Glomerular visceral epithelial cell (primary cell): ENCODE results near the gene EVL.
A peak's percentile ranks its signal among the peaks of the same experiment; 100 is the strongest.

Source experiments
- DNase-seq: peaks from one replicate; pipeline ENCODE4 v3.0.0-alpha.2; 2016; ENCODE audit errors: extremely low spot score

The EVL gene

DNA sequence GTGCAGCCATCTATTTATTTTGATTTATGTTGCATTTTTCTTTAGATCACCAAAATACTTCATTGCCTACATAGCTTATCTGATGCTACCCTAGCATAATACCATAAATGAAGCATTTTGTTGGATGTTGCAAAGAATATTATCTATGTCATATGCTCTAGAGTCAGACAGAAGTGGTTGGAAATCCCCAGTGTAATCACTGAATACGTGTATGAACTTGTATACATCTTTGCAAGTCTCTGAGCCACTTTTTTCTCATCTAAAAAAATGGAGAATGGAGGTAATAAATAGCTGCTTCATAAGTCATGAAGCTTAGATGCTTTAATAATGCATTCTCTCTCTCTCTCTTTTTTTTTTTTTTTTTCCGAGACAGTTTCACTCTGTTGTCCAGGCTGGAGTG, 18.5 kb downstream of the EVL start:
- DNase-seq, result no peak

DNA sequence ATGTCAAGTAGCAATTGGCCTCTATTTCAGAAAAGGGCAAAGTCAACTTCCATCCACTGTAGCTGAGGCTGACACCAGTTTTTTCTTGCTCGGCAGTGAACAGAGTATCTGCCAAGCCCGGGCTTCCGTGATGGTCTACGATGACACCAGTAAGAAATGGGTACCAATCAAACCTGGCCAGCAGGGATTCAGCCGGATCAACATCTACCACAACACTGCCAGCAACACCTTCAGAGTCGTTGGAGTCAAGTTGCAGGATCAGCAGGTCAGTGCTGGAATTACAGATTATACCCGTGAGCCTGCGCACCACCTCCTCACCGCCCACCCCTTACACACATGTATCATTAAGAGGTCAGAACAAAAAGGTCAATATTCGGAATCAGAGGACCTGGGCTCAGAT, 19.4 kb downstream of the EVL start:
- no peak for DNase-seq

DNA sequence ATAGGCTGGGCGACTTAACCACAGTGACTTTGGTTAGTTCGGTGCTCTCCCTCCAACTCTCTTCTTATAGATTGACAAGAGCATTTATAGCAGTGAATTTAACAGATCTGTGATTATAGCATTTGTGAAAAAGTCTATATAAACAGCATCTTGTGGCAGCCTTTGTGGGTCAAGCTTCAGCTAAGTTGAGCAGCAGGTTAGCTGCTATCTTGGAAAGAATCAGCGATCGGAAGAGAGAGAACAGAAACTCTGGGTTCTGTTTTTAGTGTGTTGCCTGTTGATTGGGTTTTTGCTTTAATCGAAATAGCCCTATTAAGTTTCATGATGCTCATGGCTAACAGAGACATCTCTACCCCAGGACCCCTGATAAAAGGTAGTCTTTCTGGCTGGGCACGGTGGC, 20.2 kb downstream of the EVL start:
- no peak for DNase-seq

DNA sequence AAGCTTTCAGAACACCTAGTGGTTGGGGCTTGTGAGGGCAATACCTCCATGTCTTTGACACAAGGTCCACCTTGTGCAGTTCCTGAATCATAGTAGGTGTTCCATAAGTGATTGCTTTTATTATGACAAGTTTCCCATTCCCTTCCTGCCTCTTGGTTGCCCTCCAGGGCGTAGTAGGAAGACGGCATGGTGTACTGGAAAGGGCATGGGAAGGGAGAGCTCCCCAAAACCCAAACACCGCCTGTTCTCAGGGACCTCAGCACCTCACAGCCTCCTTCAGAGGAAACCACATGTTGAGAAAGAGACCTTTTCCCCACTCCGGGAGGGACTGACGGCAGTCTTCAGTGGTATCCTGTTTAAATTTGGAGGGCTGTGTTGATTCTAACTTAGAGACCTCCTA, 21.1 kb downstream of the EVL start:
- DNase-seq, result no peak

DNA sequence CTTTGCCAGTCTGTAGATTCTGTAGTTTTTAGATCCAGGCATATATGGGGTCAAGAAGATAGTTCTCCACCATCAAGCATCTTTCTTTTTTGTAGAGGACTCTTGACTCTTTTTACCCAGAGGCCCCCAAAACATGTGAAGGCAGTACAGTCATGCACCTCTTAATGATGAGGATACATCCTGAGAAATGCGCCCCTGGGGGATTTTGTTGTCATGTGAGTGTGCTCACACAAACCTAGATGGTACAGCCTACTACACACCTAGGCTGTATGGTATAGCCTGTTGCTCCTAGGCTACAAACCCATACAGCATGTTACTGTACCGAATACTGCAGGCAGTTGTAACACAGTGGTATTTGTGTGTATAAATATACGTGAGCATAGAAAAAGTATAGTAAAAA, 23.0 kb downstream of the EVL start:
- DNase-seq, result no peak

DNA sequence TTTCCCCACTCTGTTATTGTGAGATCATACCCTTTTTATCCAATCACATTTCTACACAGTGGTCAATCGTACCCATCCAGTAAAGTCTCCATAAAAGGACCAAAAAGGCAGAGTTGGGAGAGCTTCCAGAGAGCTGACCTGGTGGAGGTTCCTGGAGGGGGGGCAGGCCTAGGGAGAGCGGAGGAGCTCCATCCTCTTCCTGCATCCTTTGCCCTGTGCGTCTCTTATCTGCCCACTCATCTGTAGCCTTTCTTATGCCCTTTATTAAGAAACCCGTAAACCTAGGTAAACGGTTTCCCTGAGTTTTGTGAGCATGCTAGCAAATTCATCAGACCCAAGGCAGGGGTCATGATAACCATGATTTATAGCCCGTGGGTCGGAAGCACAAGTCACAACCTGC, 26.2 kb downstream of the EVL start:
- DNase-seq, result no peak

DNA sequence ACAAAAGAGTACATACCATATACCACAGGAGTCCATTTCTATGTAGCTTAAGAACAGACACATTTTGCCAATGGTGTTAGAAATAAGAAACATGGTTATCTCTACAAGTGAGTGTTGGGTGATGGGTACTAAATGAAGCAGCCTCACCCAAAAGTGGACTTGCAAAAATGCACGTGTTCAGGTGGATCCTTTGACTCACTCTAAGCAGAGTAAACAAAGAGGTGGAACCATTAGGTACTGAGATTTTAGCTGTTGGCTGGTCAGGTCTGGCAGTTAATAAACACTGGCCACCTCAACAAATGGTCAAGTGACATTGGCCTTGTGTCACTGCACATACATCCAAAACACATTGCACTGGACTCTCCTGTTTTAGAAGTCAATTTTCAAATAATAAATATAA, 27.6 kb downstream of the EVL start:
- no peak for DNase-seq

DNA sequence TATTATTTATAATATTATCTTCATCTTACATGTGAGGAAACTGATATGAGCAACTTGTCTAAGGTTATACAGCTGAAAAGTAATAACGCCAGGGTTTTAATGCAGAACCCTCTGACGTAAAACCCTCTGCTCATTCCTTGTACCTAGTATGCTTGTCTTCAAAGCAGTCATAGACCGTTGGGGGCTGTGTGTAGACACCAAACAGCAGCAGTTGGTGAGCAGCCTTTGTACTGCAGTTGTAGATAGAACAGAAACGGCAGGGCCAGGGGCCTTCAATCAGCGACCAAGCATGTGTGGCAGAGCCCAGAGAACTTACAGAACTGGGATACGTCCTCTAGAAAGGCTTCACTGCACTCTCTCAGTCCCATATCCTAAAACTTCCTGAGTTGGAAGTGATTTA, 28.1 kb downstream of the EVL start:
- no peak for DNase-seq

DNA sequence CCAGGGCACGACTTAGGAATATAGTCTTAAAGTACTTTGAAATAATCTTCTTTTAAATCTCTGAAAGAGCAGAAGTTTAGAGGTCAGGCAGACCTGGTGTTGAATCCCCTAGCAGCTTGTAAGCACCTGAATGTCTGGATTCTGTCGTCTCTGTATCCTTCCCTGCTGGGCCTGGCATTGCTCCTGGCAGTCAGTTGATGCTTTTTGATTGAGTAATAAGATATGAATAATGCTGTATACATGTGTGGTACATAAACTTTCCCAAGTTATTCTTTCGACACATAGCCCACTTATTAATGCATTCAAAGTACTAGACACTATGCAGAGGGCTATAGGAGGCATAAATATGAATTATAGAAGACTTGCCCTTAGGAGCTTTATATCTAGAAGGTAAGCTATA, 31.4 kb downstream of the EVL start:
- DNase-seq, result no peak

DNA sequence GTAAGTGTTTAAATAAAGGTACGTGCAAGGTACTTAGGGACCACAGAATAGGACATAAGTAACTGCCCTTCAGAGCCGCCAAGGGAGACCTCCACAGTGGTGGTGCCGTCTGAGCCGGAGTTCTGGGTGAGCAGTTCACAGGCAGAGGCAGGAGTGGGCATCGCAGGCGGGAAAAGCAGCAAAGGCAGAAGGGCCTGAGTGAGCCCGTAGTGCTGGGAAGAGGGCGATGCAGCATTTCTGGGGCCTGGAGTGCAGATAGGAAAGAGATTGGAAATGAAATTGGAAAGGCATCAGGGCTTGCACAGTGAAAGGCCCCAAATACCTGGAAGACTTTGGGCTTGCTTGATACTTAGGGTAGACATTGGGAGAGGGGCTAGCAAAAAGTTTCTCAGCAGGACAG, 32.9 kb downstream of the EVL start:
- DNase-seq, result no peak

DNA sequence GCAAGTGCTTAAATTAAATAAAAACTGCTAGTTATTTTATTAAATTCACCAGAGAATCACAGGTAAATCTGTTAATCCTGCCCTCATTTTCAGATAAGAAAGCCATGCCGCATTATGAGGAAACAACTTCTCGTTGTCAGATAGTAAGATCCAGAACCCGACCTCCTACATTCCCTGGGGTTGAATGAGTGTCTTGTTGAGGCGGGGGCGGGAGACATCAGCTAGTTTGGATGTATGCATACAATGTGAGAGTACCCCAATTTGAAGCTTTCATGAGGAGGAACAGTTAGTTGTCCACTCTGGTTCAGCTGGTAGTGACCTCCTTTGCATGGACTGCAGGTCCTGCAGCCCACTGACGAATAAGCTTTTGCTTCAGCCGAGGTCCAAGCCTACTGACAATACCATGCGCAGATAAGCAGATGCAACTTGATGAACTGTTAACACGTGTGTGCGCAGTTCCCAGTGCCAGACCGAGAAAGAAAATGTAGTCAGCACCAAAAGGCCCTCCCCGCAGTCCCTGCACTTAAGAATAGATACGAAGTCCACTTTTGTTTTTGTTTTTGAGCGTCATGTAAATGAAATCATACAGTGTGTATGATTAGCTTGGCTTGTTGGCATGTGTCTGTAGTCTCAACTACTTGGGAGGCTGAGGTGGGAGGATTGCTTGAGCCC, 34.9 kb downstream of the EVL start:
- no peak for DNase-seq

DNA sequence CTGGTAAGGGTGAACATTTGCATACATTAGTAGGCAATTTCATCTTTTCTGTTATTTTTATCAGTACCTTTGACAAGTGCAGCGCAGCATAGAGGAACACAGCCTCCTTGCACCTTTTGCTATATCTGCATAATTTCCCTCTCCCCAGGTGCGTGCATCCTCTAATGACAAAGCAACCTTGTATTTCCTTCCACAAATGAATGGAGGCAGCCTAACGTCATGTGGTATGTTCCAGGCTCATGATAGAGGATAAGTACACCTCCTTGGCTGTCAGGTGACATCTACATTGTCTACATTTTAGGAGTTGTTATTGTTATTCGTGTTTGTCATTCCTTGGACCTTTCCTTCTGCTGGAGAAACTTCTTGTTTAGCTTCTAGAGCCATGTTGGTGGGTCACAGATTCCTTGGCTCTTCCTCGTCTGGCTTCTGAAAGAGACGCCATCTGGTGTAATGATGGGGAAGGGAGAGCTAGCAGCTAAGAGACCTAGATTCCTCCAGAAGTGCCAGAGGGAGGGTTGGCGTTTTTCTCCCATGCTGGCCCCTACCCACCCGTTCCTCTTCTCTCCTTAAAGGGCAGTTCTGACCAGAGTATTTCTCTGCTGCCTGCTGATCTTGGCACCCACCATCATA, 37.0 kb downstream of the EVL start:
- no peak for DNase-seq

DNA sequence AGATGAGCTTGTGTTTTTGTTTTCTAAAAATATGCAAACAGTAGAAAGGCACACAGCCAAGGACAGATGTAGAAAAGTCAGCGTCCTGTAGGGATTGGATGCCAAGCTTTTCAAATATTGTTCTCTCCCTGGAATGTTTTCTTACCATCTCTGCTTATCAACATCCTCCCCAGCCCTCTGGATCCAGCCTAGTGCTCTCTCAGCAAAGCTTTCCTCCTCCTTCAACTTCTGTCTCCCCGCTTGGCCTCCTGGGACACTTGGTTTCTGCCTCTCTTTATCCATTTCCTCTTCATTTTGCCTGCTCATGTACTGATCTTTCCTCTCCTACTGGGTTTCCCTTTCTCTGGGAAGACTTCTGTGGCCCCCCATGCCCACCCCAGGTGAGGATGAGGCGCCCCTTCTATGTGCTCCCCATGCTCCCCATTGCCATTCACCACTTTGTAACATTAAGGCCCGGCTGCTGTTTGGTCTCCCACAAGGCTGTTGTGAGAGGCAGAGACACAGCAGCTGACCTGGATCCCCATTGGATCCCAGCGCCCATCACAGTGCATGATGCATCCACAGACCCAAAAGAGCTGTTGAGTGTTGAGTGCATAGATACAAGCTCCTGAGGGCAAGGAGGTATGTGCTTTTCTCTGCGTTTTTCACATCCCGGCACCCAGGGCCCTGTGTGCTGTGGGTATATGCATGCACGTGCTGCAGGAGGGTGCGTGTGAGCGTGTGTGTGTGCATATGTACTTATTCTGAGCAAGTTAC, 38.2 kb downstream of the EVL start:
- DNase-seq, result no peak

DNA sequence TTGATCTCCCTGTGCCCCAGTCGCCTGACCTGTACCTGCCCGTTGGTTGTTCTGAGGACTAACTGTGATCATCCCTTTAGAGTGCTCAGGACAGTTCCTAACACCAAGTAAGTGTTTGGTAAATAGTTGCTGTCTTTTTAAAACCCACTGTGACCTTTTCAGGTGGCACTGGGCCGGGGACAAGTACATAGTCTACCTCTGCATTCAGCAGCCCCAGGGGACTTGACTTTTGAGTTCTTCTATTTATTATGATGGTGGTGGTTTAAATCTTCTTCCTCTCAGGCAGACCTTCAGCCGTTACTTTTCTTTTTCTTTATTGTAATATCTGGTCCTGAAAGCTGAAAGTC, 38.8 kb downstream of the EVL start:
- no peak for DNase-seq

DNA sequence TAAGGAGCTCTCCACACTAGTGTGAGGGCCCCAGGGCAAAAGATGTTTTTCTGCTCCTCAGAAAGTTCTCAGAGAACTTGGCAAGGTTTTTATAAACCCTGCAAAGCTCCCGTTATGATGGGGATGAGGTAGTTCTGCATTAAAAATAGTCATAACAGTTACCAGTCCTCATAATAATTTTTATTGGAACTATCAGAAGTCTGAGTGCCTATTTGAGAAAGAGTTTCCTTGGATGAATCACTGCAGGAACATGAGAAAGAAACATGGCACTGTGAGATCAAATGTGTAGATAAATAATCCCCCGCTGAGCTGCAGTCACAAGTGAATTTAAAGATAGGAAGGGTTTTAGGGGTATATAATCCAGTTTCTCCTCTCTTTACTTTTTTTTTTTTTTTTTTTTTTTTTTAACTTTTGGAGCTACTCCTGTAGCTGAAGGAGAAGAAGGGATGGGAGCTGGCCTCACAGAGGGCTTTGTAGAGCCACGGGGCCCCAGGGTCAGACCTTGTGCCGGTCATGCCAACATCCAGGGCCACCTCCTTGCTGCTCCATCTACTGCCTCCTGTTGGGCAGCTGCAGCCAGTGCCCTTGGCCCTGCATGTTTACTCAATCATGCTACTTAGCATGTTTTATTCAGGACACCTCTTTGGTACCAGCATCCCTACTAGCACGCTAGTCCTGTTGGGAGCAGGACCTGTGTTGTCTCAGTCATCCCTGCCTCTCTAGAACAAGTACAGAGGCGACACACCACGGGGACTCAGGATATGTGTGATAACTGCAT, 39.5 kb downstream of the EVL start:
- no peak for DNase-seq

DNA sequence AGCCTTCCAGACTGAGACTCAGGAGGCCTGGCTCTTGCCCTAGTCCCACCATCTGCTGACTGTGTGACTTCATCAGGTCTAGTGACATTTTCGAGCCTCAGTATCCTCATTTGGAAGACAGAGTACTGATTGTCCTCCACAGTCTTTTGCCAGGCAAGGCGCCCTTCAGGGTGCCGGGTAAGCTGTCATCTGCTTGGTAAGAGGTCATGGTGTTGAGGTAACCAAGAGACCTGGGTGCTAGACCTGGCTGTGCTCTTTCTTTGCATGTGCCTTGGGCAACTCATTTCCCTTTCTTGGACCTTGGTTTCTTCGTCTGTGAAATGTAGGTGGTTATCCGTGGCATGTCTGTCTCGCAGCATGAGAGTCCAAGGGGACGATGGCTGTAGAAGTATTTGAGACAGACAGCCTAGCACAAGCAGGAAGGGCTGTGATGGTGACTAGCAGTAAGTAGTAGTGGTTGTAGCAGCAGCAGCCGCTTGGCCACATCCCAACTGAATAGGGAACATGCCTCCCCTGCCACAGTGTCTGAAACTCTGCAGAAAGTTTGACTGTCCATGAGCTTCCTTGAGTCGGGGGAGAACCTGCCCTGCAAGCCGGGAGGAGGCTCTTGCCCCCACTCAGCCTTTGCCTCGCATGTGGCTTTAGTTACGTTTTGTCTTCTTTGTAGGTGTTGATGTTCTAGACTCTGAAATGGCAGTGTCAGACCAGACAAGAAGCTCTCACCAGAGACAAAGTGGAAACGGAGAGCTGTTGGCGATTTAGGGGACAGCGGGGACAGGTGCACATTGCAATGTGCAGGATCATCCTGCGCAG, 40.3 kb downstream of the EVL start:
- no peak for DNase-seq

DNA sequence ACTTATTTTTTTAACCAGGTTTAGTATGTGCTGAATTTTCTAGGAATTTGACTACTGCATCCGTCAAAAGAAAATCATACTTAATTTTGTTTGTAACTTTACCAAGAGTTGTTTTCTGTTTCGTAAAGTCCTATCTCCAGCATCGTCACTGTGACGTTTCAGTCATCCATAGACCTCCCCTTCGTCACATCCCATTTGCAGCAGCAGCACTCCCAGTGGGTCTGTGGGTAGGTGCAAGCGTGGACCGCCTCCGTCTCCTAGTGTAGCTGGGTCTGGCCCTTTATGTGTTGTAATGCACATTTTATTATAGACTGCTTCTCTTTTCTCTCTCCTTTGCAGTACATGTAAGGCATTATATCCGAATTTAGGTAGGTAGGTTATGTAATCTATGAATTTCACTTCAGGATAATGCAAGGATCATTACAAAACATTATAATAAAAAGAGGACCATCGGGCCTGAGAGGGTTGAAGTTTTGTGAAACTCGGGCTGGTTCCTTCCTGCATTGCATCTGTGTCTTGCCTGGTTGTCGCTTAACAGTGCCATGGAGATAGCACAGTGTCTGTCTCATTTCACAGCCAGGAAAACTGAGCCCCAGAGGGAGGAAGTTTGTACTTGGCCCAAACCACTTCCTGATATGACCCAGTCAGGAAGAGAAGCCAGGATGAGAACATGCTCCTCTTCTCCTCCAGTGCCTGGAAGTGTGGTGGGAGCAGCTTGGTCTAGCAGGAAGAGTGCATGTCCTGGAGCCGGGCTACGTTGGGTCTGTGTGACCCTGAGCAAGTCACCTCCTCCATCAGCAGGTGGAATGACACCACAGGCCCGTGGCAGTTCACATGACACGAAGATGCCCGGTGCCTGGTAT, 41.3 kb downstream of the EVL start:
- no peak for DNase-seq

DNA sequence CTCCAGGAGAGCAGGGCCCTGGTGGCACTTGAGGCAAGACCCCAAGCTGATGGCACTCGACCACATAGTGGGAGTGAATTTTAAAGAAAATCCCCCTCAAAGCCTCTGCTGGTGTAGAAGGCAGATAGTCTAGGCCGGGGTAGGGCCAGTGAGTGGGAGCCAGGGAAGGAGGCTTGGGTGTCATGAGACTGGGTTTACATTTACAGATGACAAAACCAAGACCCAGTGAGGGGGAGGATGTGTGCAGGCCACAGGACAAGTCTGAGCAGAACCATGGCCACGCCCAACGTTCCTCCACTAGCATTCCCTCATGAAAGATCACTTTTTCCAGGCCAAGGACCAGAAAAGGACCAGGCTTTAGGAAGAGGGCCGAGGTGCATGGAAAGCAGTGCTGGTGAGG, 42.0 kb downstream of the EVL start:
- no peak for DNase-seq

DNA sequence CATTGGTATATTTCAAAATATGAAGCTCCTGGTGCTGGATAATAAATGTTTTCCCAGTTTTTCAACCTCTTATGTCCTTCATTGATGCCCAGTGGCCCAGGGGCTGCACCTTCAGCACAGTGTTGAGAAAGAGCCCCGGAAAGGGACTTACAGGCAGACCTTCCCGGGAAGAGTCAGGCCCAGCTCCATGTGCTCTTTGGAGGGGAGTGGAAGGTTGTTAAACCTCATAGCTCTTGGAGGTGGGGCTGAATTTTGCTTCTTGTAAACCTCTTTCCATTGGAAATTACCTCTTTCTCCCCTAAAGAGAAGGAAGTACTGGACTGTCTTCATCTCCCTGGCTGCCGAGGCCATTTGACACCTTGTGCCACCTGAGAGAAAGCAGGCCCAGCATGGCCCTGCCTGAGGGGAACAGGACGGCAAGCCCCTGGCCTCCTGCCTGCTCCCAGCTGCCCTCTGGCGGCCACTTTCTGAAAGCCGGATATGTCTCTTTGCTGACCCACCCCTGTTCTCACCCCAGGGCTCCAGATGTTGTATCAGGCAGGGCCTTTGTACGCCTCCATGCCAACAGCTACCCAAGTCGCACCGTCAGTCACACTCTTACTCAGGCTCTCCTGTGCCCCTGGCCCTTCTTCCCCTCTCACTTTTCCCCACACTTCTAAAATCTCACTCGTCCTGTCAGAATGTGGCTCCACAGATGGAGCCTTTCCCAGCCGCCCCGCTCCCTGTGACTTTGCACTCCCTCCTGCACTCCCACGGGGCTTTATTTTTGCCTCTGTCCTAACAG, 43.0 kb downstream of the EVL start:
- peak; percentile 77 for DNase-seq
